C4-2B (cell line): Measurements from ENCODE around the gene UCP2.
"Not testable (repeated sequence)": the region's sequence is repeated elsewhere in the genome, so short reads cannot be mapped to it uniquely, and the experiment has no call there.

Experiments used
- H3K27ac ChIP-seq: fragments of 450-650 bp; 2 replicates; pipeline ENCODE4 v1.5.1; 2017
- CTCF ChIP-seq: fragments of 450-650 bp; conservative IDR thresholded peaks from 2 replicates; pipeline ENCODE4 v1.5.1; 2017; ENCODE audit warnings: mild to moderate bottlenecking
- ZFX ChIP-seq: fragments of 450-650 bp; IDR thresholded peaks from 2 replicates; pipeline ENCODE4 v1.6.1; 2017

UCP2 gene

DNA sequence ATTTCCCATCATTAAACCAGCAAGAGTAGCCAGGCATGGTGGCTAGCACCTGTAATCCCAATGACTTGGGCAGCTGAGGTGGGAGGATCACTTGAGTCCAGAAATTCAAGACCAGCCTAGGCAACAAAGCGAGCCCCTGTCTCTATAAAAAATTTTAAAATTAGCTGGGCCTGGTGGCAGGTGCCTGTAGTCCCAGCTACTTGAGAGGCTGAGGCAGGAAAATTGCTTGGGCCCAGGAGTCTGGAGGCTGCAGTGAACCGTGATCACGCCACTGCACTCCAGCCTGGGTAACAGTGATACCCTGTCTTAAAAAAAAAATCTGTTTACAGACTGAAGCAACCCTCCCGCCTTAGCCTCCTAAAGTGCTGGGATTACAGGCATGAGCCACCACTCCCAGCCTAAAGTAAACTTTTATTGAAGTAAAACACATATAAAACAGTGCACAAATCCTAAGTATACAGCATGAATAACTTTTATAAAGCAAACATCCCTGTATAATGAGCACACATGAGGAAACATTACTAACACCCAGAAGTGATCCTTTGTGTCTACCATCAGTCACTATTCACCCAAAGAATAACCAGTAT, 13.6 kb upstream of the UCP2 start:
- H3K27ac ChIP-seq: peak overlapping the region; percentile 18; the same call in 1 of the 2 replicates
- TF ChIP-seq CTCF: no peak
- TF ChIP-seq ZFX: no peak

- peak overlapping the region; percentile 18; the same call in 1 of the 2 replicates for H3K27ac ChIP-seq
- TF ChIP-seq CTCF (no peak), ZFX (no peak)
These were observed 13.1 kb upstream of the UCP2 start for GRCh38 chr11:73995731-73996130.

DNA sequence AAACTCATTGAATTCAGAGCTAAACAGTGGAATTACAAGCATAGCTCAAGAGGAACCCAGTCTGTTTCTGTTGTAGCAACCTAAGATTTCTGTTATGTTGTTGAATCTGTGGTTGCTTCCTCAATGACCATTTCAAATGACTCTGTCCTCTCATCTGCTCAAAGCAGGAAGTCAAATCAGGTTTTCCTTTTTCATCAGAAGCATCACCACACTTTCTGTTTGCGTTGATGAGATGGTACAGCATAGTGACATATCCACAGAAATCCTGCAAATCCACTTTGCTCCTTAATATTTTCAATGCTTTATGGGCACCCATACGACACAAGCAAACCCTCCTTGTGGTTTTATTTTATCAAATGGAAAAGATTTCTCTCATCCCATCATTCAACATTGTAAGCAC, 12.6 kb upstream of the UCP2 start:
- no peak for TF ChIP-seq CTCF
- TF ChIP-seq ZFX: no peak
- no peak overlapping the region for H3K27ac ChIP-seq

DNA sequence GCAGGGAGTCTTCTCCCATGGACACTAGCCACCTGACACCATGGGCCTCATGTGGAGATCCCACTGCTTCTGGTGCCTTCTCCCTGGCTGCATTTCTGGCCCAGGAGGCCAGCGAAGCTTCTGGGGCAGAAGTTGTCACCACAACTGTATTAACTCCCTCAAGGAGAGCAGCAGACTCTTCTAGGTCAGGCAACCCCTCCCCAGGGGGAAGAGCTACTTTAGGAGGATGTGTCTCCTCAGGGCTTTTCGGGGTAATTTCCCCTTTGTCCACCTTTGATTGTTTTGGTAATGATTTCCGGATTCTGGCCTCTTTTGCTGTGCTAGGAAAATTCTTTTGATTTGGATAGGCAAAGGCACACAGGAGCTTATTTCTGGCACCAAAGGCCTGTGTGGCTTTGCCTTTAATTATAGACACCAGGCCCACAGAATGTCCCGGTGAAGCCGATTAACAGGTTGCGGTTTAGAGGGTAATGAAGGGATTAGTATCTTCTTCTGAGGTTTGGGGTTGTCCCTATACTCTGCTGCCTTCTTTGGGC, 8.9 kb upstream of the UCP2 start:
- TF ChIP-seq CTCF: no peak
- no peak for TF ChIP-seq ZFX
- no peak overlapping the region for H3K27ac ChIP-seq

DNA sequence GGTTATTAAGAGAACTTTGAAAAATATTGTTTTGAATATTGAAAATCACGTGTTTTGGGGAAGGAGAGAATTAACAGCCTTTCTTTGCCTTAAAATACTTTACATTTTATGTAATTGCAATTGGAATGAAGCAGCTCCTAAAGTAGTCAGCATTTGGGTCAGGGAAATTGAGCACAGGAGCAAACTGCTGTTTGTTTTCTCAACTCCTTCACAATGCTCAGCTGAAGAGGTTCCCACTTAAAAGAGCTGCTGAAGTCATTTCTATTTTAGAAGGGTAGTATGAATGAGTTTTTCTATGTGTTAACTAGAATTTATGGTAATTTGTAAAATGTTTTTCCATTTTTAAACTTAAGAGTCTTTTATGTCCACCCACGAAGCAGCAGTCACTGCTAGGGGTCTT, 8.1 kb upstream of the UCP2 start:
- no peak overlapping the region for H3K27ac ChIP-seq

GRCh38 chr11:73989156-73989555, 6.5 kb upstream of the UCP2 start:
- no peak overlapping the region for H3K27ac ChIP-seq
- TF ChIP-seq CTCF: no peak
- no peak for TF ChIP-seq ZFX

More for the DNA sequence above, 8.1 kb upstream of the UCP2 start:
- TF ChIP-seq ZFX (no peak), CTCF (no peak)

DNA sequence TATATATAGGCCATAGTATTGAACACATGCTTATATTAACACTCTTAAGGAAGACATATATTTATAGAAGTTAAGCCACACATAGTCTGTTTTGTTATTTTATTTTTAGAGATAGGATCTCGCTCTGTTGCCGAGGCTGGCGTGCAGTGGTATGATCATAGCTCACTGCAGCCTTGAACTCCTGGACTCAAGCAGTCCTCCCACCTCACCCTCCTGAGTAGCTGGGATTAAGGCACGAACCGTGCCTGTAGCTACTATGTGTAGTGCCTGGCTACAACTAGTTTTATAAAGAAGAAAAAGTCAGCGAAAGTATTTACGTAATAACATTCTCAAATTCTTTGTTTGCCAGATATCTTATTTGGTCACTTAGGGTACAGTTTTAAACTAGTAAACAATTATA, 5.6 kb upstream of the UCP2 start:
- TF ChIP-seq CTCF (no peak), ZFX (no peak)
- H3K27ac ChIP-seq: no peak overlapping the region

GRCh38 chr11:73985661-73986060, 3.0 kb upstream of the UCP2 start:
- H3K27ac ChIP-seq: not testable (repeated sequence)
